Activated B cell treated with CpG ODN at 0.5 μM for 24 hours (primary cell): ENCODE results near the gene ACTL8. TPM values are rescaled to one million over a fixed set of nuclear protein-coding genes. Genes with fewer than 3 reads are reported as not detected.

Experiments
- ATAC-seq: fragments of 200-7000 bp; cut with Tn5 transposase; one replicate; pipeline ENCODE4 v1.10.0; 2021; ENCODE audit warnings: low read depth, mild to moderate bottlenecking, moderate library complexity
- CTCF ChIA-PET: fragments of 350-600 bp; sonication (Branson Sonifier 250); formaldehyde crosslinking; loops from one replicate; lab custom pipeline; 2021; ENCODE audit warnings: antibody characterized with exemption; lab: Charles Lee
- POLR2A ChIA-PET: fragments of 350-600 bp; sonication (Branson Sonifier 250); formaldehyde crosslinking; loops from one replicate; lab custom pipeline; 2021; ENCODE audit warnings: antibody characterized with exemption; lab: Charles Lee
- DNase-seq: peaks from one replicate; pipeline ENCODE4 v3.0.0; 2022
- H3K27ac Mint-ChIP-seq: one replicate; pipeline ENCODE4 v1.8.0; 2020; ENCODE audit warnings: mixed read lengths
- H3K27me3 Mint-ChIP-seq: one replicate; pipeline ENCODE4 v1.8.0; 2021; ENCODE audit warnings: mixed read lengths
- H3K36me3 Mint-ChIP-seq: one replicate; pipeline ENCODE4 v1.8.0; 2021; ENCODE audit warnings: low read depth, mixed read lengths
- H3K4me1 Mint-ChIP-seq: one replicate; pipeline ENCODE4 v1.8.0; 2021; ENCODE audit warnings: mixed read lengths
- H3K4me3 Mint-ChIP-seq: one replicate; pipeline ENCODE4 v1.8.0; 2020; ENCODE audit warnings: mild to moderate bottlenecking, mixed read lengths
- H3K9me3 Mint-ChIP-seq: one replicate; pipeline ENCODE4 v1.8.0; 2020; ENCODE audit warnings: mixed read lengths
- CTCF ChIP-seq: fragments of 200-600 bp; IDR thresholded peaks from one replicate; pipeline ENCODE4 v1.8.0; 2022; ENCODE audit warnings: antibody characterized with exemption, mild to moderate bottlenecking
- intact Hi-C: fragments of 100-400 bp; cut with micrococcal nuclease; formaldehyde crosslinking; loops from one replicate; pipeline ENCODE4 v1.15.1; 2024
- total RNA-seq: library from RNA; stranded (reverse); gene quantifications from 2 replicates; pipeline ENCODE4 v1.2.3, GENCODE V29; 2022

The ACTL8 gene
- total RNA-seq, 1 donor from 2014 or later: not detected

GRCh38 chr1:17805869-17806684 is 50.9 kb downstream of the ACTL8 start:
- no peak overlapping the region for H3K27ac Mint-ChIP-seq
- no peak for TF ChIP-seq CTCF
- CTCF ChIA-PET: no interaction called here
- H3K4me1 Mint-ChIP-seq: no peaks in the 10 kb centered on the region
- H3K27me3 Mint-ChIP-seq: peaks cover 7% of the 10 kb centered on the region
- H3K9me3 Mint-ChIP-seq: peaks cover 4% of the 10 kb centered on the region
- POLR2A ChIA-PET: no interaction called here
- DNase-seq: no peak
- H3K4me3 Mint-ChIP-seq: no peak overlapping the region
- intact Hi-C loops: no loop called here
- H3K36me3 Mint-ChIP-seq: no peaks in the 10 kb centered on the region
- no peak for ATAC-seq

- Mint-ChIP-seq H3K4me3 (no peak overlapping the region), H3K4me1 (no peaks in the 10 kb centered on the region), H3K36me3 (no peaks in the 10 kb centered on the region), H3K27me3 (peaks cover 7% of the 10 kb centered on the region), H3K27ac (no peak overlapping the region), H3K9me3 (no peaks in the 10 kb centered on the region)
- intact Hi-C loops: no loop called here
- ATAC-seq (no peak), DNase-seq (no peak)
- CTCF ChIA-PET: no interaction called here
- TF ChIP-seq CTCF: no peak
- POLR2A ChIA-PET: no interaction called here
Measured at GRCh38 chr1:17808816-17809215, 53.7 kb downstream of the ACTL8 start.

- ChIA-PET POLR2A (no interaction called here), CTCF (no interaction called here)
- intact Hi-C loops: no loop called here
- Mint-ChIP-seq H3K27me3 (peaks cover 9% of the 10 kb centered on the region), H3K27ac (no peak overlapping the region), H3K4me1 (no peaks in the 10 kb centered on the region), H3K36me3 (no peaks in the 10 kb centered on the region), H3K9me3 (peaks cover 7% of the 10 kb centered on the region), H3K4me3 (no peak overlapping the region)
- DNase-seq: no peak
- TF ChIP-seq CTCF: no peak
- ATAC-seq: no peak
Measured at GRCh38 chr1:17810668-17811067, 55.5 kb downstream of the ACTL8 start.

GRCh38 chr1:17816511-17816910 is 61.4 kb downstream of the ACTL8 start:
- POLR2A ChIA-PET: no interaction called here
- Mint-ChIP-seq H3K27ac (no peak overlapping the region), H3K4me1 (no peaks in the 10 kb centered on the region), H3K36me3 (no peaks in the 10 kb centered on the region), H3K27me3 (peaks cover 18% of the 10 kb centered on the region), H3K9me3 (peaks cover 8% of the 10 kb centered on the region), H3K4me3 (no peak overlapping the region)
- CTCF ChIA-PET: no interaction called here
- no peak for TF ChIP-seq CTCF
- intact Hi-C loops: no loop called here
- no peak for DNase-seq
- ATAC-seq: no peak

GRCh38 chr1:17819129-17819802 is 64.1 kb downstream of the ACTL8 start:
- Mint-ChIP-seq H3K27me3 (peaks cover 21% of the 10 kb centered on the region), H3K36me3 (no peaks in the 10 kb centered on the region), H3K9me3 (peaks cover 8% of the 10 kb centered on the region), H3K27ac (no peak overlapping the region), H3K4me3 (no peak overlapping the region), H3K4me1 (no peaks in the 10 kb centered on the region)
- ATAC-seq (no peak), DNase-seq (no peak)
- TF ChIP-seq CTCF: no peak
- ChIA-PET CTCF (no interaction called here), POLR2A (no interaction called here)
- intact Hi-C loops: no loop called here
